T follicular helper cell (primary cell): ENCODE measurements around the gene PSMD8.
"Not testable (repeated sequence)": the region's sequence is repeated elsewhere in the genome, so short reads cannot be mapped to it uniquely, and the experiment has no call there.

Experiments used
- DNase-seq: peaks from one replicate; pipeline ENCODE4 v3.0.0-alpha.2; 2020; ENCODE audit warnings: low read depth

Gene PSMD8

GRCh38 chr19:38362076-38362945, 12.1 kb upstream of the PSMD8 start:
- DNase-seq, result peak; percentile 40

DNA sequence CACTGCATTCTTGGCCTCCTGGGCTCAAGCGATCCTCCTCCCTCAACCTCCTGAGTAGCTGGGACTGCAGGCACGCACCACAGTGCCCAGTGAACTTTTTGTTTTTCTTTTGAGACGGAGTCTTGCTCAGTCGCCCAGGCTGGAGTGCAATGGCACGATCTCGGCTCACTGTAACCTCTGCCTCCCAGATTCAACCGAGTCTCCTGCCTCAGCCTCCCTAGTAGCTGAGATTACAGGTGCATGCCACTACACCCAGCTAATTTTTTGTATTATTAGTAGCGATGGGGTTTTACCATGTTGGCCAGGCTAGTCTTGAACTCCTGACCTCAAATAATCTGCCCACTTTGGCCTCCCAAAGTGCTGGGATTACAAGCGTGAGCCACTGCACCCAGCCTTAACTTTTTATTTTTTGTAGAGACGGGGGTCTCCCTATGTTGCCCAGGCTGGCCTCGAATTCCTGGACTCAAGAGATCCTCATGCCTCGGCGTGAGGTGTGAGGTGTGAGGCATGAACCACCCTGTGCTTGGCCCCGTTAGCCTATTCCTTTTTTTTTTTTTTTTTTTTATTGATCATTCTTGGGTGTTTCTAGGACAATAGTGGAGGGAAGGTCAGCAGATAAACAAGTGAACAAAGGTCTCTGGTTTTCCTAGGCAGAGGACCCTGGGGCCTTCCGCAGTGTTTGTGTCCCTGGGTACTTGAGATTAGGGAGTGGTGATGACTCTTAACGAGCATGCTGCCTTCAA, 11.3 kb upstream of the PSMD8 start:
- DNase-seq, result not testable (repeated sequence)

- DNase-seq, result no peak
These were observed 7.3 kb upstream of the PSMD8 start for GRCh38 chr19:38367041-38367440.

DNA sequence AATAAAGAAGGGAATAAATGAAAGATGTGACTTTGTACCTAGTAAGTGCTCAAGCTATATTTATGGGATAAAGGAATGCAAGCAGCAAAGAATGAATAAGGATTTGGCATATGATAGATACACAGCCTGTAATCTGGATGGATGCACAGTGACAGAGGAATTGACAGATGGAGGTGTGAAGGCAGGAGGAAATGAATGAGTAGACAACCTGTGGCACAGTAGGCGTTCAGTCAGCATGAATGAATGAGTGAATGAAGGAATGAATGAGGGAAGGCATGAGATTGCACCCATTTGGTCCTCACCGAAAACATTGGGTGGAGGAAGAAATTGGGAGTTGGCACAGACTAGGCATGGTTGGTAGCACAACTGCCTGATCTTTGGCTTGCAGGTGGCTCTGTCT, 4.8 kb upstream of the PSMD8 start:
- DNase-seq, result no peak

GRCh38 chr19:38370299-38370698, 4.1 kb upstream of the PSMD8 start:
- DNase-seq, result no peak

DNA sequence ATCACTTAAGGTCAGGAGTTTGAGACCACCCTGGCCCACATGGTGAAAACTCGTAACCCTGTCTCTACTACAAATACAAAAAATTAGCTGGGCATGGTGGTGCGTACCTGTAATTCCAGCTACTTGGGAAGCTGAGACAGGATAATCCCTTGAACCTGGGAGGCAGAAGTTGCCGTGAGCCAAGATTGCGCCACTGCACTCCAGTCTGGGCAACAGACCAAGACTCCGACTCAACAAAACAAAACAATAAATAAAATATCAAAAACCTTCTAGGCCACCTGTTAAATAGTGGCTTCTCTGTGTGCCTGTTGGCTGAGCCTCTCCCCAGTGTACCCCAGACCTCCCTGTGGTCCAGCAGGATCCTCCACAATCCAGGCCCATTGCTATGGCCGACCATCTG, 3.3 kb upstream of the PSMD8 start:
- DNase-seq, result no peak

DNA sequence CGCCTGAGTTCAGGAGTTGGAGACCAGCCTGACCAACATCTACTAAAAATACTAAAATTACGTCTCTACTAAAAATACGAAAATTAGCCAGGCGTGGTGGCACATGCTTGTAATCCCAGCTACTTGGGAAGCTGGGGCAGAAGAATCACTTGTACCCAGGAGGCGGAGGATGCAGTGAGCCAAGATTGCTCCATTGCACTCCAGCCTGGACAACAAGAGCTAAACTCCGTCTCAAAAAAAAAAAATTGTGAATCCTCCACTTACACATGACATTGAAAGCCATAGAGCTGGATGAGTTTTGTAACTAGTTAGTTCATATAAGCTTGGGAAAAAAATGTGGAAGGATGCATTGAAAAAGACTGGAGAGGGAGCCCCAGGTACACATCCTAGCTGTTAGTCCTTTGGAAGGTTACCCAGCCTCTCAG, 452 bp upstream of the PSMD8 start:
- DNase-seq, result no peak

- DNase-seq, result no peak
These were observed 725 bp downstream of the PSMD8 start for GRCh38 chr19:38375098-38375493.

GRCh38 chr19:38375748-38376147, 1.4 kb downstream of the PSMD8 start:
- DNase-seq, result no peak

- no peak for DNase-seq
These were observed 2.2 kb downstream of the PSMD8 start for GRCh38 chr19:38376576-38376975.

- DNase-seq, result no peak
These were observed 2.7 kb downstream of the PSMD8 start for GRCh38 chr19:38377052-38377451.

- DNase-seq, result no peak
These were observed 4.5 kb downstream of the PSMD8 start for GRCh38 chr19:38378866-38379265.

DNA sequence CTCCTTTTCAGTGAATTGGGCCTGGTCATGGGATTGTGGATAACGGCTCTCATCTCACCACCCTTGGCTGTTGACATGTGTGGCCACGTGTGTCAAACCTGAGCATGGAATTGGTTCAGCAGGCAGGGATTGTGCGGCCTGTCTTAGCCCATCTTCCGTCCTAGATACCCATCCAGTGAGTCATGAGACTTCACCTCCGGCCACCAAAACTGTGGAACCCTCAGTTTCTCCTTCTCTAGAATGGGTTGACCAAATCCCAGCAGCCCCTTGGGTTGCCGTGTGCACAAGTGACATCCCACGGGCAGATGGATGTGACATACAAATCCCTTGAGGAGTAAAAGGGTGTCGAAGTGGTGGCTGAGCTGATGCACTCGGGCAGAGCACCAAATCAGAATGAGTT, 6.8 kb downstream of the PSMD8 start:
- no peak for DNase-seq

DNA sequence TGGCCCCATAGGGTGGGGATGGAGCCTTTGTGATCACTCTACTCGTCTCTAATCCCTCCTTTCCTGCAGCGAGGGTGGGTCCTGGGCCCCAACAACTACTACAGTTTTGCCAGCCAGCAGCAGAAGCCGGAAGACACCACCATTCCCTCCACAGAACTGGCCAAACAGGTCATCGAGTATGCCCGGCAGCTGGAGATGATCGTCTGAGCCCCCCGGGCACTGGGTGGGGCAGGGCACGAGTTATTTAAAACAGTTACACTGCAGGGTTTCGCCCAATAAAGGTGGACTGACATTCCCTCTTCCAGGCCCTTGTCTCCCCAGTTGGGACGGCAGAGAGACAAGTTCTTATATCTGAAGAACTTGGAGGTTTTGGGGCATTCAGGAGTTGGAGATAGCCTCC, 8.8 kb downstream of the PSMD8 start:
- DNase-seq, result no peak

DNA sequence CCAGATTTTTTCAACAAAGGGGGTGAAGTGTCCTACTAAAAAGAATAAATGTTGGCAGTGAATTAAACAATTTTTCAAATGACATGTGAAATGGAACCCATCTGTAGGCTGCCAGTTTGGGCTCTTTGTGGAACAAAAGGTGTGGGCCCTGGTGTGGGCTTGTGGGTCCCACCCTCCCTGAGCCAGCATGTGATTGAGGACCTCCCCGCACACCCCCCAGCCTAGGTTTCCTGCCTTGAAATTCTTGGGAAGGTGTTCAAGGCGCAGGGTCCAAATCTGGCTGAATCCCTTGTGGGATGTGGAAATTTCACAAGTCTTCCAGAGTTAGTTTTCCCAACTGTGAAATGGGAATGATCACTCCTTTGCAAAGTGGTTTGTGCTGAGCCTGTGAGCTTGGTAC, 9.4 kb downstream of the PSMD8 start:
- DNase-seq, result no peak

DNA sequence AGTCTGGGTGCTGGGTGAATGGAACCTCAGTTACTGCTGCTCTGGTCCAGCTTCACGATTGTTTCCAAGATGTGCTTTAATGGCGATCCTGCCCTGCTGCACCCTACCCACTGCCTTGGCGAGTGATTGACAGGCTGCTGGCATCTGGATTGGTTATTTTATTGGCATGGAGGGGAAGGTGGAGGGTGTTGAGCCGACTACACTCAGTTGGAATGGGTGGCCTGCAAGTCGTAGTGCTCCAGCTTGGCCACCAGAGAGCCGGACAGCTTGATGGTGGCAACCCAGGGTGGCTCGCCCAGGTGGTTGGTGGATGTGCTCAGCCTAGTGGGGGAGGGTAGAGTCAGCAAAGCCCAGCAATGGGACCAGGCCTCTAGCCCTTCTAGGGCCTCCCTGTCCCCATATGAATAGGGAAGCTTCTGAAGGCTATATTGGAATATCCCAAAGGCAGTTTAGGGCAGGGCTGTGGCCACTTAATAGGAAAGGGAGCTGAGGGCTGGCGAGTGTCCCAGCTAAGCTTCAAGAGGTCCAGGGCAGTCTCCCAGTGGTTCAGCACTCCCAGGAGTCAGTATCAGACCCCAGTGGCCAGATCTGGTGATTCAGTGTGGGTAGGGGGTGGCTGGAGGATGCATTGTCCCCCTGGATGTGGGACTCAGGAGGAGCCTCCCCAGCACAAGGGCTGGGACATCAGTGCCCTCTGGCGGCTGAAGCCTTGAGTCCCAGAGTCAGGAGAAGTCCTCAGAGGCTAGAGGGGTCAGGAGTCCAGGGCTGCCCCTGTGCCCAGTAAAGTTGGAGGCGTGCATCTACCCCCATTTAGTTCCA, 10.0 kb downstream of the PSMD8 start:
- DNase-seq, result no peak

DNA sequence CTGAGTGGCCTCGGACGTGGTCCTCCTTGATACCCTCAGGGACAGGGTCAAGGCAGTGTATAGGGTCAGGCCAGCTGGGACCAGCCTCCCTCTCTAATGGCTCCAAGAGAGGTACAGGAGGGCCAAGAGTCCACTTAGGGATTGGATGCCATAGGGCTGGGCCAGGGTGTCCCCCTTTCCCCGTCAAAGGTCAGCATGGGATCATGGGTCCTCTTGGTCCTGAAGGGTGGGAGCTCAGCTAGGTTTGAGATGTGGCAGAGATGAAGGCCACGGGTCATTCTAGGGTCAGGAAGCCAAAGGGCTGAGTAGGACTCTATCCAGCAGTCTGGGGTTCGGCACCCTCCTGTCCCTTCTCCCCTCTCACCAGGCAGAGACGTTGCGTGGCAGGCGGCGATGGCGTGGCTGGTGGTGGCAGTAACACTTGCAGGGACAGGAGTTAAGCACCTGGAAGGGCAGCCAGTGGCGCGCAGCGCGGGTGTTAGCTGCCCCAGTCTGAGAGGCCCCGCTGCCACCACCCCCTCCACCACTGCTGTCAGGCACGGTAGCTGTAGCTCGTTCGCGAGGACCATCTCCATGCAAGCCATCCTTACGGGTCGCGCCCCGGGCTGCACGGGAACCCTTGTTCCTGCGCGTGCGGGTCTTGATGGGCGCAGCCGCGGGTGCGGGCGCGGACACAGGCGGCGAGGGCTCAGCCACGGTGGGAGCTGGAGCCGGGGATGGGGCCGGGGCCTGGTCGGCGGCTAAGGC, 10.9 kb downstream of the PSMD8 start:
- DNase-seq, result no peak

DNA sequence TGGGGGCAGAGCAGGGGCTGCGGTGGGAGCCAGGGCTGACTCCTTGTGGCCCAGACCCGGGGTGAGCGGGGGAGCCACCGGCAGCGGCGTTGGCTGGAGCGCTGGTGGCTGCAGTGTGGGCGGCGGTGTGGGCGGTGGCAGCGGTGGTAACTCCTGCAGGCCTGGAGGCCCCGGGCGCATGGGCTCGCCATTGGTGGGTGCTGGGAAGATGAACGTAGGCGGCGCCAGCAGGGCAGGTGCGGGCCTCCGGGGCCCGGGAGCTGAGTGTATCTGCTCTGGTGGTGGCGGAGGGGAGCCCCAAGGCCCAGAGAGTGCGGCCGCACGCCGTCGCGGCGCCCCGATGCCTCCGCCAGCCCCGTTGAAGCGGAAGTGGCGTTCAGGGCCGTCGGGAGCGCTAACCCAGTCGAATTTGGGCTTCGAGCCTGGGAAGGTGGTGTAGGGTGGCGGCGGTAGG, 11.5 kb downstream of the PSMD8 start:
- DNase-seq, result no peak

GRCh38 chr19:38386300-38386970, 12.1 kb downstream of the PSMD8 start:
- DNase-seq, result no peak

DNA sequence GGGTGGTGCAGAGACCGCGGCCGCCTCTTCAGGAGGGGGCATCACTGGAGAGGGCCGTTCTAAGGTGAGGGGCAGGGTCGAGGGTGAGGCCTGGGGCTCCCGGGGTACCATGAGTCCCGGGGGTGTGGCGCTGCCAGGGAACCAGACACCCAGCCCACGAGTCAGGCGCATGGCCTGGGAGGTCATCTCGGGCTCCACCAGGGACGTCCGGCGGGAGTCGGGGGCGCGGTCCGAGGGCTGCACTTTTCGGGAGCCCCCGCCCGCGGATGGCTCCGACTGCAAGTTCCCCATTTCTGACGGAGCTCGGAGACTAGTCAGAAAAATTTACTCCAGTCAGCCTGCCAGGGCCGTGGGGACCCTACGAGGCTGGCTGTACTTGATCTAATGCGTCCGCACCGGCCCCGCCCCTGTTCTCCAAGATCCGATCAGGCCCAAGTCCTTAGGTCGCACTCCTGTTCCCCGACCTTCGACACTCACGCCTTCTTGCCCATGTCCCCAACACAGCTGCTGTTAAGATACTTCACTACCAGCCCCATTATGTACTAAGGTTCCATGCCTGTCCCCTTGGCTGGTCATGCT, 12.7 kb downstream of the PSMD8 start:
- no peak for DNase-seq
